Testis (tissue), 2 donors: ENCODE measurements around the gene UBASH3A.
"Not testable (repeated sequence)": the region's sequence is repeated elsewhere in the genome, so short reads cannot be mapped to it uniquely, and the experiment has no call there.

Experiments used
- POLR2A ChIP-seq: fragments of 450-650 bp; IDR thresholded peaks from one replicate; pipeline ENCODE4 v1.6.1; 2017; ENCODE audit warnings: antibody characterized with exemption, mild to moderate bottlenecking, moderate library complexity
- TF ChIP-seq, protein P1 (sequence below), 3 experiments: fragments of 450-650 bp in 2 of 3; fragments of 200-600 bp in 1 of 3; sonication (generic) in 1 of 3; IDR thresholded peaks; one replicate each; pipeline ENCODE4 v1.5.1; 2016 to 2019; ENCODE audit warnings: antibody characterized with exemption in 3 of 3, mild to moderate bottlenecking in 2 of 3, moderate library complexity in 1 of 3

DNA sequence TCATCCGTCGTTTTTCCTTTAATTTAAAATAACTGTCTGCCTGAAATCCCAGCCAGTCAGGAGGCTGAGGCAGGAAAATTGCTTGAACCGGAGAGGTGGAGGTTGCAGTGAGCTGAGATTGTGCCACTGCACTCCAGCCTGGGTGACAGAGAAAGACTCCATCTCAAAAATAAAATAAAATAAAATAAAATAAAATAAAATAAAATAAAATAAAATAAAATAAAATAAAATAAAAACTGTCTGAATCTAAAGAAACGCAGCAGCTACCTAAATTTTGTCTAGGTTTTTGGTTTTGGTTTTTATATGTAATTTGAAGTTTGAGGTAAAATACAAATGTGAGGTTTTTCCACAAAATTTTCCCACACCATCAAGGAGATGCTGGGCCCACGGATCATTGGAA lies 5.0 kb downstream of the UBASH3A start:
- TF ChIP-seq, protein P1, sequence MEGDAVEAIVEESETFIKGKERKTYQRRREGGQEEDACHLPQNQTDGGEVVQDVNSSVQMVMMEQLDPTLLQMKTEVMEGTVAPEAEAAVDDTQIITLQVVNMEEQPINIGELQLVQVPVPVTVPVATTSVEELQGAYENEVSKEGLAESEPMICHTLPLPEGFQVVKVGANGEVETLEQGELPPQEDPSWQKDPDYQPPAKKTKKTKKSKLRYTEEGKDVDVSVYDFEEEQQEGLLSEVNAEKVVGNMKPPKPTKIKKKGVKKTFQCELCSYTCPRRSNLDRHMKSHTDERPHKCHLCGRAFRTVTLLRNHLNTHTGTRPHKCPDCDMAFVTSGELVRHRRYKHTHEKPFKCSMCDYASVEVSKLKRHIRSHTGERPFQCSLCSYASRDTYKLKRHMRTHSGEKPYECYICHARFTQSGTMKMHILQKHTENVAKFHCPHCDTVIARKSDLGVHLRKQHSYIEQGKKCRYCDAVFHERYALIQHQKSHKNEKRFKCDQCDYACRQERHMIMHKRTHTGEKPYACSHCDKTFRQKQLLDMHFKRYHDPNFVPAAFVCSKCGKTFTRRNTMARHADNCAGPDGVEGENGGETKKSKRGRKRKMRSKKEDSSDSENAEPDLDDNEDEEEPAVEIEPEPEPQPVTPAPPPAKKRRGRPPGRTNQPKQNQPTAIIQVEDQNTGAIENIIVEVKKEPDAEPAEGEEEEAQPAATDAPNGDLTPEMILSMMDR (IDR thresholded peaks at IDR 0.05): not testable (repeated sequence)
- not testable (repeated sequence) for TF ChIP-seq POLR2A
